GM19043 (cell line): Measurements from ENCODE around the gene CPEB2.

ENCODE experiments used
- ATAC-seq: cut with Tn5 transposase; IDR thresholded peaks from one replicate; pipeline ENCODE4 v1.9.1; 2021; ENCODE audit warnings: low read depth; ENCODE audit not compliant: unreplicated experiment

Gene CPEB2

GRCh38 chr4:15007201-15007600 lies 4.9 kb downstream of the CPEB2 start:
- no peak for ATAC-seq

- ATAC-seq: no peak
Observed at GRCh38 chr4:15010038-15010585, 7.8 kb downstream of the CPEB2 start.

GRCh38 chr4:15011166-15011565 lies 8.9 kb downstream of the CPEB2 start:
- ATAC-seq: no peak

- no peak for ATAC-seq
Observed at GRCh38 chr4:15012017-15012788, 9.9 kb downstream of the CPEB2 start.

GRCh38 chr4:15013585-15013984 lies 11.3 kb downstream of the CPEB2 start:
- no peak for ATAC-seq

GRCh38 chr4:15015170-15015569 lies 12.9 kb downstream of the CPEB2 start:
- ATAC-seq: no peak

- no peak for ATAC-seq
Observed at GRCh38 chr4:15018361-15018760, 16.1 kb downstream of the CPEB2 start.

GRCh38 chr4:15020502-15021286 lies 18.4 kb downstream of the CPEB2 start:
- ATAC-seq: no peak

GRCh38 chr4:15021311-15021710 lies 19.0 kb downstream of the CPEB2 start:
- no peak for ATAC-seq

GRCh38 chr4:15021946-15022345 lies 19.7 kb downstream of the CPEB2 start:
- ATAC-seq: no peak

- no peak for ATAC-seq
Observed at GRCh38 chr4:15024386-15024785, 22.1 kb downstream of the CPEB2 start.

- ATAC-seq: no peak
Observed at GRCh38 chr4:15025693-15026092, 23.4 kb downstream of the CPEB2 start.

GRCh38 chr4:15027921-15028435 lies 25.7 kb downstream of the CPEB2 start:
- ATAC-seq: no peak

GRCh38 chr4:15031197-15031596 lies 28.9 kb downstream of the CPEB2 start:
- ATAC-seq: no peak

- no peak for ATAC-seq
Observed at GRCh38 chr4:15031993-15032675, 29.9 kb downstream of the CPEB2 start.

GRCh38 chr4:15034071-15034764 lies 31.9 kb downstream of the CPEB2 start:
- no peak for ATAC-seq

GRCh38 chr4:15035159-15035558 lies 32.9 kb downstream of the CPEB2 start:
- no peak for ATAC-seq

GRCh38 chr4:15037923-15038541 lies 35.8 kb downstream of the CPEB2 start:
- no peak for ATAC-seq

- no peak for ATAC-seq
Observed at GRCh38 chr4:15040916-15041463, 38.7 kb downstream of the CPEB2 start.
